HS-5 (cell line): ENCODE data around the gene GRID2.

Experiments
- DNase-seq: peaks from one replicate; pipeline ENCODE4 v3.0.0-alpha.2; 2012; ENCODE audit warnings: low read depth

Gene GRID2

DNA sequence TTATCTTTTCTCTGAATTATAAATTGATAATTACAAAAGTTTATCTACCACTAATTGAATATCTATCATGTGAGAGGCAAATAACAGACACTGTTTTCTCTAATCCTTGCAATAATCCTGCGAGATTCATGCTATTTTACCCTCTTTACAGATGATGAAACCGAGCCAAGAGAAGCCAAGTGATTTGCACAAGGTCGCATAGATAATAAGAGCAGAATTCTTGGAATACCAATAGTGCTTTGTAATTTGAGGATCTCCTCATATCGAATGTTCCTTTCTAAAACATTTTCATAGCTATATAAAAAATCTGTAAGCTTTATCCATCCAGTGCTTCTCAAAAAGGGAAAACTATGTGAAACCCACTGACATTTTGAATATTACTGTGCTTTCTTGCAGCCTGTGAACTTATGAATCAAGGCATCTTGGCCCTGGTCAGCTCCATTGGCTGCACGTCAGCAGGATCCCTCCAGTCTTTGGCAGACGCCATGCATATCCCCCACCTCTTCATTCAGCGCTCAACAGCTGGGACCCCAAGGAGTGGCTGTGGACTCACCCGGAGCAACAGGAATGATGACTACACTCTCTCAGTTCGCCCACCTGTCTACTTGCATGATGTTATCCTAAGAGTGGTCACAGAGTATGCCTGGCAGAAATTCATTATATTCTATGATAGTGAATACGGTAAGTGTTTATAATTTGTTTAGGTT, 781.0 kb downstream of the GRID2 start:
- DNase-seq = no peak

- DNase-seq = no peak
Measured at GRCh38 chr4:93086356-93086755, 782.6 kb downstream of the GRID2 start.

DNA sequence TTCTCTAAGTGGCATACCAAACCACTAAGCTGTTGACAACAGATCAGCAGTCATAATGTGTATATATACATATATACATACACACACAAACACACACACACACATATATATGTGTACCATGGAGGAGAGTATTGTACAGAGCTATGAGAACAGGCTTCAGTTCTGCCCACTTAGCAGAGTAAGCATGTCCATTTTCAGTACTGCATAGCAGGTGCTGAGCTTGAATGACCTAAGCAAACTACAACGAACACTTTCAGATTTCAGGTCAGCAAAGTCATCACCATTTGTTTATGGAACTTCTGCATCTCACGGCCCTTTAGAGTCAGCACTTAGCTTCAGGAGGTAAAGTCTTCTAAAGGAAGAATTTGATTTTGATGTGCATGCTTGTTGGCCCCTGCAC, 789.0 kb downstream of the GRID2 start:
- no peak for DNase-seq

DNA sequence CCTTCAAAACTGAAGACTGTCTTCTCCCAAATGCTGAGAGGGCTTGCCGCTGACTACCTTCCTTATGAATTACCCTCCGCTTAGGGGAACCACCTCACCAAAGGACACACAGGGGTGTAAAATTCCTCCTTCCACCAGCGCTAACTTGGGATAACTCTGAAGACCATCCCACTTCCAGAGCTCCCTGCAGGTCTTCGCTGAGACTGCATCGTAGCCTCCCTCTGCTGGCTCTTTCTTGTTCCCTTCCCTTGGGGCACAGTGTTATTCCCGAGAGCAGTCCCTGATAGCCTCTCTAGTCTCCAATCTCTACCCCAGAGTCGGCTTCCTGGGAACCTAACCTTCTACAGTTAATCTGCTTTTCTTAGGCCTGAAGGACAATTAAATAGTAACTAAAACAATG, 799.3 kb downstream of the GRID2 start:
- DNase-seq = no peak

GRCh38 chr4:93116624-93117023, 812.9 kb downstream of the GRID2 start:
- DNase-seq = no peak

DNA sequence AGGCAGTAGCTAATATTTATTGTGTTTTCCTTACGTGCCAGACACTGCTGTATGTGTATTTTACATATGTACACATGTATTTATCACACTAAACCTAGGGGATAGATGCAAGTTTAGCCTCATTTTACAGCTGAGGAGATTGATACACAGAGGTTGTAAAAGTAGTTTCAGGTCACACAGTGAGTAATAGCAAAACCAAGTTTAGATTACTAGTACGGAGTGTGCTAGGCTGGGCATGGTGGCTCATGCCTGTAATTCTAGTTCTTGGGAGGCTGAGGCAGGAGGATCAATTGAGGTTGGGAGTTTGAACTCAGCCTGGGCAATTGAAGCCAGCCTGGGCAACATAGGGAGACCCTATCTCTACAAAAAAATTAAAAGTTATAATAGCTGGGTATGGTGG, 823.7 kb downstream of the GRID2 start:
- no peak for DNase-seq

DNA sequence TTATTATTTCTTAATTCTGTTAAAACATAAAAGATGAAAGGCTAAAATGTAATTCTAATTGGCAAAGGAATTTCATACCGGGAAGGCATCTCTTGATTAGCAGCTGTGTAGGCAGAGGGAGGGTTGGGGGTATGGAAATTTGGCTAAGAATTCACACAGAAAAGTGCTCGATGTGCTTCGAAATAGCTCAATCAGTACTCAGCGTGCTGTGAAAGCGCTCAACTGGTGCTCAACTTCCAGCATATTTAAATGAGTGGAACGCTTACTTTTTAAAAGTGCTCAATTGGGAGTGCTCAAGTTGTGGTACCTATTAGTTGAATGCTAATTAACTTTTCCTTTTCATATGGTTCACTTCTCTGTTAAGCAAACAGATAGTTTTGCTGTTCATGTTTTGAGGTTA, 828.9 kb downstream of the GRID2 start:
- no peak for DNase-seq

GRCh38 chr4:93139118-93139517, 835.4 kb downstream of the GRID2 start:
- no peak for DNase-seq

DNA sequence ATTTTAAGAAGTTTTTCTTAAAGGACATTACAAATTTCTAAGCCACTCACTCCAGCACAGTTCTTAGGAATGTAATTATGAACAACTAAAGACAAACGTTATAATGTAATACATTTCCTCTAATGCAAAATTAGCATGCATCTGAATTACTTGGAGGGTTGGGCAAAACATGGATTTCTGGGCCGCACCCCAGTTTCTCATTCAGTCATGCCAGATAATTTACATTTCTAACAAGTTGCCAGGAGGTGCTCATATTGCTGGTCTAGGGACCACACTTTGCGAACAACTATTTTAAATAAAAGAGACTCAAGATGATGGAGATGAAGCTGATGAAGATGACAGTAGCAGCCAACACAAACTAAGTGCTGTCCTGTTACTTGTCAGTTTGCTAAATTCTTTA, 840.1 kb downstream of the GRID2 start:
- DNase-seq = no peak

- no peak for DNase-seq
Measured at GRCh38 chr4:93144644-93145043, 840.9 kb downstream of the GRID2 start.

DNA sequence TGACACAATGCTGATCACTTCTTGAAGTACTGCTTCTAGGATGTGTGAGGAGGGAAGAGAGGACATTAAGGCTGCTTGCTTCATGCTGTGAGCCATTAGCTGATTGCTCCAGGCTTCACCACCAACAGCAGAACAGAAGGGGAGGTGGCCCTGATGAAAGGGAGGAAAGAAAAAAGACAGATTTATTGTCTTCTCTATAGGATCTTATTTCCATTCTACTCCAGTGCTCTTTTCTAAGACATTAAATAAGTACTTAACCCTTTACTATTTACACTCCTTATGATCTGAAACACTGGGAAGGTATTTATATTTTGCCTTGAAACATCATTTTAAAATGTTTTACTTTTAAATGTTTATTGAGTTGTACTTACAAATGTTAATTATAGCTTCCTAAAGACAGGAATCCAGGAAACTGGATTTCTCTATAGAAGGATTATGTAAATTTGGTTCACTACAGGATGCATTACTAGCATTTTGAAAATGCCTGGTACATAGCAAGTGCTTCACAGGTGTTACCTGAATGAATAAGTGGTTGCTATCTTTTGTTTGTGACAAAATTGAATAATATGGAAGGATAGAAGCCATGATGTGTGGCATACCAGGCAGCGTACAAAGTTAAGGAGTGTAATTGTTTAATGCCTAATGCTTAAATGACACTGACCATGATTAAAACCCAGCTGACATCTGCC, 843.9 kb downstream of the GRID2 start:
- DNase-seq = no peak

- no peak for DNase-seq
Measured at GRCh38 chr4:93152491-93152890, 848.7 kb downstream of the GRID2 start.

- no peak for DNase-seq
Measured at GRCh38 chr4:93157986-93158385, 854.2 kb downstream of the GRID2 start.

- no peak for DNase-seq
Measured at GRCh38 chr4:93168053-93168452, 864.3 kb downstream of the GRID2 start.

DNA sequence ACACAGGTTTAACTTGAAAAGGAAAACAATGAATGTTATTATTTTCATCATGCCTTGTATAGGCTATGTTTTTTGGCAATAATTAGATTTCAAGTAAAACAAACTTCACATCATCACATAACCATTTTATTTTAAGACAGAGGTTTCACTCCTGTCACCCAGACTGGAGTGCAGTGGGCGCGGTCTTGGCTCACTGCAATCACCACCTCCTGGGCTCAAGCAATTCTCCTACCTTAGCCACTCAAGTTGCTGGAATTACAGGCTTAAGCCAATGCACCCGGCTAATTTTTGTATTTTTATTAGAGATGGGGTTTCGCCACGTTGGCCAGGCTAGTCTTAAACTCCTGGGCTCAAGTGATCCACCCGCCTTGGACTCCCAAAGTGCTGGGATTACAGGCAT, 866.2 kb downstream of the GRID2 start:
- DNase-seq = no peak

DNA sequence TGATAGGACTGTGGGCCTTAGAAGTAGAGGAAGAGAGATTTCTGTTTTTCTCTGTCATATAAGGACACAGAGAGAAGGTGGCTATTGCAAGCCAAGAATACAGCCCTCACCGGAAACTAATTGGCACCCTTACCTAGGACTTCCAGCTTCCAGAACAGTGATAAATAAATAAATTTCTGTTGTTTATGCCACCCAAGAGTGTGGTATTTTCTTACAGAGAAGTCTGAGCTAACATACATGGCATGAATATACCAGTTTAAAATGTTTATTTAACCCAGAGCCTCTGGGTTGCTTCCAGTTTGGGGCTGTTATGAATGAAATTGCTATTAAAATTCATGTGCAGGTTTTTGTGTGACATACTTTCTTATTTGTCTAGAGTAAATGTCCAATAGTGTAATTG, 870.8 kb downstream of the GRID2 start:
- no peak for DNase-seq

- no peak for DNase-seq
Measured at GRCh38 chr4:93178279-93178678, 874.5 kb downstream of the GRID2 start.

DNA sequence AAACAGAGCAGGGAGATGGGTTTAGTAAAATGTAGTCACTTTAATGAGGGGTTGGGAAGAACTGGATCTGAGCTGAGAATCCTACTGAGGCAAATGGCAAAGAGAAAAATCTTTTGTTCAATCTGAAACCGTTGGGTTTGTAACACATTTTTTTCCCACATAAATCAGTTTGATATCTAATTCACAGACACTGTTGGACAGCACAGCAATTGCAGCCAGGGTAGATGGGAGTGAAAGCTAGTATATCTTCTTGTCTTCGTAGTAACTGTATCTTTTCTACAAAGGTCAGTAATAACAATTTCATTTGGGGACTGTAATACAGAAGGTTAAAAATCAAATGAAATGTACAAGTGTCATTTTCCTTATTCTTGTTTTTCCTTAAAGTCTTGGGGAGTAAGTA, 875.3 kb downstream of the GRID2 start:
- no peak for DNase-seq

GRCh38 chr4:93182722-93183121, 879.0 kb downstream of the GRID2 start:
- DNase-seq = no peak

DNA sequence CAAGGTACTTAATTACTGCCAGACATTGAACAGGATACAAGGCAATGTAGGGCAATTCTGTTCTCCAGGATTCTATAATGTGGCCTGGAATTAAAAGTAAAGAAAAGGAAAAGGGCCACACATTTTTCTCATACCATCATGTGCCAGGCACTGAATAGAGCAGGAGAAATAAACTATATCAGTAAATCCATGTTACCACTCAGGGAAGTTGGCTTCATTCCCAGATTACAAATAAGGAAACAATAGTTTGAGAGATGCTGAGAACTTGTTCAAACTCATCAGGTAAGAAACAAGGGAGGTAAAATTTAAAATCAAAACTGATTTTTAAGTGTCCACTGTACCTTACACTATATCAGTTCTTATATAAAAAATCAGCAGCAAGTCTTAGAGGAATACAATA, 879.8 kb downstream of the GRID2 start:
- DNase-seq = no peak

DNA sequence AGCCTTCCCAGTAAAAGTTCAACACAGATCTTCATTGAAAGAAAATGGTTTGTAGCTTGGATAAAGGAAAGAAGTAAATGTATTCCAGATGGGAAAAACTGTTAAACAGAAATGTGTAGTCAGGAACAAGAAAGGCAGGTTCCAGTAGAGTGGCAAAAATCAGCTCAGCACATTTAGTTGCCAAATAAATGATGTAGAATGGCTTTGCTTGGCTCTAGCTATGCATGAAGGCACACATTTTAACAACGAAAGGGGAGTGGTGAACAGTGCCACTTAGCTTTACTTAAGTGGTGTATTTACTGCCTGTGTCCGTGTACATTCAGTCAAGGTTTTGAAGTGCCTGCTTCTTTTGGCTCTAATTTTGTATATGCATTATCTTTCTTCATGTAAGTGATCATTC, 880.3 kb downstream of the GRID2 start:
- DNase-seq = no peak

GRCh38 chr4:93186846-93187245, 883.1 kb downstream of the GRID2 start:
- DNase-seq = no peak

DNA sequence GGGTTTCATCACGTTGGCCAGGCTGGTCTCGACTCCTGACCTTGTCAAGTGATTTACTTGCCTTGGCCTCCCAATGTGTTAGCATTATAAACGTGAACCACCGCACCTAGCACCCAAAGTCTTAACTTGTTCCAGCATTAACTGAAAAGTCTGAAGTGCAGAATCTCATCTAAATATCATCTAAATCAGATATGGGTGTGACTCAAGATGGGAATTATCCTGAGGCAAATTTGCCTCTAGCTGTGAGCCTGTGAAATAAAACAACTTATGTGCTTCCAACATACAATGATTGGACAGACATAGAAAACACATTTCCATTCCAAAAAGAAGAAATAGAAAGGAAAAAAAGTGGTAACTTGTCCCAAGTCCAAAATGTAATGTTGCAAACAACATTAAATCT, 883.7 kb downstream of the GRID2 start:
- DNase-seq = no peak

DNA sequence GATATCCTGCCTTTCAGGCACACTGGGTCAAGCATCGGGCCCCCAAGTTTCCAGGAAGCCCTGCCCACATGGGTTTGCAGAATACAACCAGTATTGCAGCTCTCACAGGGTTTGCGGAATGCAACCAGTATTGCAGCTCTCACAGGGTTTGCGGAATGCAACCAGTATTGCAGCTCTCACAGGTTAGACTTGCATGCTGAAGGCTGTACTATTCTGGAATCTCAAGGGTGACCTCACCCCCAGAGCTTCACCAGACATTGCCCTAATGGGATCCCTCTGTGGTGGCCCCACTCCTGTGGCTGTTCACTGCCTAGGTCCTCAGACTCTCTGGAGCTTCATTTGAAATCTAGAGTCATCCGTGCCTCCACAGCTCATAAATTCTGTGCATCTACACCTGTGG, 884.1 kb downstream of the GRID2 start:
- DNase-seq = no peak
